Stimulated activated CD4-positive, alpha-beta T cell treated with anti-CD3 and anti-CD28 coated beads, TNF-alpha, amount 100 ng/mL, for 1 hour (primary cell): ENCODE measurements around the gene FAM228B.
"Not testable (repeated sequence)": the region's sequence is repeated elsewhere in the genome, so short reads cannot be mapped to it uniquely, and the experiment has no call there.

Source experiments
- DNase-seq, 3 donors: peaks; one replicate each; pipeline ENCODE4 v3.0.0-alpha.2; 2020; ENCODE audit warnings: low read depth in 3 of 3, low spot score in 1 of 3

FAM228B gene

GRCh38 chr2:24153478-24153877 is 30.2 kb downstream of the FAM228B start:
- no peak for DNase-seq

GRCh38 chr2:24158131-24158530 is 34.9 kb downstream of the FAM228B start:
- DNase-seq: no peak

GRCh38 chr2:24159708-24160107 is 36.4 kb downstream of the FAM228B start:
- DNase-seq: no peak

- no peak for DNase-seq
Measured at GRCh38 chr2:24160761-24161160, 37.5 kb downstream of the FAM228B start.

GRCh38 chr2:24162494-24162893 is 39.2 kb downstream of the FAM228B start:
- DNase-seq: no peak

GRCh38 chr2:24163186-24163585 is 39.9 kb downstream of the FAM228B start:
- DNase-seq: no peak

GRCh38 chr2:24163601-24164000 is 40.3 kb downstream of the FAM228B start:
- no peak for DNase-seq

- peak in 1 of 3 donors; percentile 20 for DNase-seq
Measured at GRCh38 chr2:24164416-24164973, 41.2 kb downstream of the FAM228B start.

GRCh38 chr2:24169023-24169422 is 45.8 kb downstream of the FAM228B start:
- no peak for DNase-seq

GRCh38 chr2:24174851-24175277 is 51.6 kb downstream of the FAM228B start, which contains the start of gene FAM228A:
Gene FAM228A, plus strand, starts transcription at chr2:24175053. Its CDS starts 428 bp downstream, at chr2:24175481.
- no peak for DNase-seq

GRCh38 chr2:24175631-24176187 is 52.4 kb downstream of the FAM228B start:
- no peak for DNase-seq

GRCh38 chr2:24176326-24176725 is 53.1 kb downstream of the FAM228B start:
- DNase-seq: no peak

- DNase-seq: no peak
Measured at GRCh38 chr2:24179683-24180082, 56.4 kb downstream of the FAM228B start.

- DNase-seq: no peak
Measured at GRCh38 chr2:24181849-24182248, 58.6 kb downstream of the FAM228B start.

GRCh38 chr2:24182507-24182906 is 59.2 kb downstream of the FAM228B start:
- DNase-seq: no peak

GRCh38 chr2:24183366-24184069 is 60.2 kb downstream of the FAM228B start:
- DNase-seq: no peak

- DNase-seq: no peak
Measured at GRCh38 chr2:24189551-24189950, 66.3 kb downstream of the FAM228B start.

GRCh38 chr2:24190503-24190902 is 67.2 kb downstream of the FAM228B start:
- no peak for DNase-seq

GRCh38 chr2:24191156-24191555 is 67.9 kb downstream of the FAM228B start:
- DNase-seq: no peak

GRCh38 chr2:24191848-24192247 is 68.6 kb downstream of the FAM228B start:
- DNase-seq: no peak

GRCh38 chr2:24197213-24197612 is 73.9 kb downstream of the FAM228B start:
- DNase-seq: not testable (repeated sequence)

- no peak for DNase-seq
Measured at GRCh38 chr2:24199968-24200590, 76.8 kb downstream of the FAM228B start.
